HG03280 (cell line): ENCODE data around the gene ANKRD66.

ENCODE experiments used
- ATAC-seq: cut with Tn5 transposase; IDR thresholded peaks from one replicate; pipeline ENCODE4 v1.9.1; 2021; ENCODE audit warnings: mild to moderate bottlenecking, moderate library complexity; ENCODE audit not compliant: unreplicated experiment

Gene ANKRD66

DNA sequence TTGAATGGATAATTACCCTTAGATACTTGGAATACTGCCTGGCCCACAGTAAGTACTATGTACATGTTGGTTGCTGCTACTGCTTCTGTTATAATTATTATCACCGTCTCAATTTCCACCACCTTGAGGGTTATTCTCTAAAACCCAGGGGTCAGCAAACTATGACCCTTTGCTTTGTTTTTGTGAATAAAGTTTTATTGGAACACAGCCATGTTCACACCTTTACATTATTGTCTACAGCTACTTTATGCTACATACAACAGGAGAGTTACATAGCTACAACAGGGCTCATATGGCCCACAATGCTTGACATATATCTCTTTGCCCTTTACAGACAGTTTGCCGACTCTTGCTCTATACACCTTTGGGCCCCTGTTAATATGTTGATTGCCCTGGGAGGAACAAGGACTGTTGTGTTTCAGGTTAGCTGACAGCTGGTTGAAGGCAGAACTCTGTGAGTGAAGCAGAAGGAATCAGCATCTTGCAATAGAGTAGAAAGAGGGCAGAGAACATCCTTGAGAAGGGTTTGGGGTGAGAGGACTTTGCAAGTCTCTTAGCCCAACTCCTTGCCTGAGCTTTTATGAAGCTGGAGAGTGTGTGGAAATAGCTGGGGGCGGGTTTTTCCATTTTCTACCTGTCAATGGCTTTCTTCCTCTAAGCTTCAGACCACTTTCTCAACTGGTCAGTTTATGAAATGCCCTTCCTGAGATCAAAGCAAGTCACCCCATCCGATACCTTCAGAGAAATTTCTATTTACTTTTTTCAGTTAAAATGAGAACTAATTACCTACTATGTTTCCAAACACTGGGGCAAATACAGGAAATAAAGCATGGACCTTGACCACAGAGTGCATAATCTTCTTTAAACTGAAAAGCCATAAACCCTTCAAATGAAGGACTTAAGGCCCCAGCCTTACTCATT is 43.0 kb downstream of the ANKRD66 start:
- no peak for ATAC-seq

DNA sequence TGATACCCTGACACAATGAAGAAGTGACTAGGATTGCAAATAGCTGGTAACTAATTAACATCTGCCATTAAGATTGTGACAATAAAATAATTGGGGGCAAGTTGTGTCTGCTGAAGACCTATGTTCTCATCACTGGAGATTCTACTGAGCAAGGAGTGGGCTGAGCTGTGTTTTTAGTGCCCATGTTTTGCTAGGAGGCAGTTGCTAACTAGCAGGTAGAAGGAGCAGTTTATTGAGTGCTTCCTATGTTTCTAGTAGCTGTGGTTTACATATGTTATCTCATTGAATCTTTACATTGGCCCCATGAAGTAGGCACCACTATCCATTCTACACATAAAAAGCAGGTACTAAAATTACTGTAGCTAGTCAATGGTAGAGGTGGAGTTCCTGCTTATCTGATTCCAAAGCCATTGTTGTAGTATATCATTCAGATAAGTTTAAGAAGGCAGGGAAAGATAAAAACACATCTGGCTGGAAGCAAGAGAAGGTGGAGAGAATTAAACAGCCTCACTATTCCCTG is 43.7 kb downstream of the ANKRD66 start:
- ATAC-seq = no peak

DNA sequence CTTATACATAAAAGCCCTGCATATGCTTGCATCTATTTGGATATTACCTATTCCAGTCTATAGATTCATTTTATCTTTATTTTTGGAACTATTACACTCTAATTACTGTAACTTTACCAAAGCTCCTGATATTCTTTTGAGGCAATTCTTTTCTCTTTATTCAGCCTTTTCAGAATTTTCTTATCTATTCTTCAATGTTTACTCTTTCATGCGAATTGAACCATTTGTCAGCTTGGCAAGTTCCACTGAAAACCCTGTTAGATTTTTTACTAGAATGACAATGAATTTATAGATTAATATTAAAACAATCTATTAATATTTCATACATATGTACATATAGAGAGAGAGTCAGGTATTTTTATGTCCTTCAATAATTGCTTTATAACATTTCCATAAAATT is 45.9 kb downstream of the ANKRD66 start:
- no peak for ATAC-seq

DNA sequence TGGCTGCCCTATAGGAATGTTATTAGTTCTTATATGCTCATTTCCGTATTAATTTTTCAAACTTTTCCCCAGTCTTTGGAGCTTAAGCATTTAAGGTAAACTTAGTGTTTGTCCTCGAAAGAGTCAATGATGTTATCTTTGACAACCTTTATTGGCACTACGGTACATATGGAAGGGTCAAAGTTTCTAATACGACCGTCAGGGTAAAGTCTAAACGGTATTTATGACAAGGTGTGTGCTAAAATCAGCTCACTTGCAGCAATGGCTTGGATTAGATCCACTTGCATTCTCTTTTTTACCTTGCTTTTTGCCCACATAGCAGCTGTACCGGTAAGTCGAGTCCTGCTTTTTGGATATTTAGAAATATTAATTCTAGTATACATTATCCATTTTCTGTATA is 46.4 kb downstream of the ANKRD66 start, which contains the start of gene MEP1A:
Gene MEP1A (plus strand): TSS at position 252 of the 400 bp plus-strand sequence. CDS start 10 bp downstream, at position 262.
- no peak for ATAC-seq

DNA sequence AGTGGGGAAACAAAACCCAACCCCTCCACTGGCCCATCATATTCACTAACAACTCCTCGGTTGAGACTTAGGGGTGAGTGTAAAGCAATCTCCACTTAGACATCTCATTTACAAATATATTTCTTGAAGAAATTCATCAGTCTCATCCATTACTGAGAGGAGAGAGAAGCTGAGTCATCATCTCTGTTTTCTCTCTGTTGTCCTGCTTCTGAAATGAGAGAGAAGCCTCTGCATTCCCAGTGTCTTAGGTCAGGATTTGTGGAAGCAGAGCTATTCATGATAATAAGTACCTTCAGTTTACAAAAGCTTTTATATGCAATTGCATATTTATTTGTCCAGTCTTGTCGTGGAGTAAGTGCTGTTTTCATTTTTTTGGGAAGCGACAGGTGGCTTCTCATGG is 47.3 kb downstream of the ANKRD66 start:
- ATAC-seq = no peak

DNA sequence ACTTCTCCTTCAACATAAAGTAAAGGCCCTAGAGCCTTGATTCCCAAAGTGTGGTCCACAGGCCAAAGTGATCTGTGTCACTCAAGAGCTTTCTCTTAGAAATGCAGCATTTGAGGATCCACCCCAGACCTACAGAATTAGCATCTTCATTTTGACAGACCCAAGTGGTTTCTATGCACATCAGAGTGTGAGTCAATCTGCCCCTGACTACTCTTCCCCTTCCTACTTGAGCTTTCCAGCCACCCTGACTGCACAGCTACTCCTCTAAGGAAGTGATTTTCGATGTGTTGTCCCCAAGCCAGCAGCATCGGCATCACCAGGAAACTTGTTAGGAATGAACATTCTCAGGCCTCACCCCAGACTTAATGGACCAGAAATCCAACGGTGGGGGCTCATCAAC is 49.1 kb downstream of the ANKRD66 start:
- no peak for ATAC-seq

DNA sequence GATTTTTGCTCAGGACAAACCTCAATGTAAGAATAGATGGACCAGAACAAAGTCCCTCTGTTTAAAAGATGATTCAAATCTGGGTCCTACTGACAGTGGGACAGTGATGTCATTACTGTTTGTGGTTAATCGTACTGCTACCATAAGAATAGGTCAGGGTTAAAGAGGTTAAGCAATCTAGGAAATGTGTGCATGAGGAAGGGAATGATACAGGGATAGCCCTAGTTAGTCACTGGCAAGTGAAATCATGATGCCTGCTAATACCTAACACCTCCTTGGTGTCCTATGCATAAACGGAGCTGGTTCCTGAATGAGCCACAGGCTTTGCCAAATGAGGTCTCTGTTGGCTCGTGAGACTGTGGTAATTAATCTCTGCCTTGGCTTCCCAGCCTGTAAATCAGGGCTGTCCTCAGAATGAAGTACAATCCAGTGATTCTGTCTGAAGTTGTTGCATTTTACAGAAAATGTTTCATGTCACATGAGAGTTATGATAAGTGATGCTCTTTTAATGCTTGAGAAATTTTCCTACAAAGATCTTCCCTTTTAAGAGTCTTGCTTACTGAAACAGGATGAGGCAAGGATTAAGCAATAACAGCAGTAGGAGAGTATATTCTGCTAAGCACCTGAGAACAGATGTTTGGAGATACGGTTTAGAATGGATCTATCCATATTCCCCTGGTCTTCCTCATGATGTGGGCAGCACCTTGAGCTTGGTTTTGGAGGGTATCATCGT is 50.3 kb downstream of the ANKRD66 start:
- ATAC-seq = no peak

DNA sequence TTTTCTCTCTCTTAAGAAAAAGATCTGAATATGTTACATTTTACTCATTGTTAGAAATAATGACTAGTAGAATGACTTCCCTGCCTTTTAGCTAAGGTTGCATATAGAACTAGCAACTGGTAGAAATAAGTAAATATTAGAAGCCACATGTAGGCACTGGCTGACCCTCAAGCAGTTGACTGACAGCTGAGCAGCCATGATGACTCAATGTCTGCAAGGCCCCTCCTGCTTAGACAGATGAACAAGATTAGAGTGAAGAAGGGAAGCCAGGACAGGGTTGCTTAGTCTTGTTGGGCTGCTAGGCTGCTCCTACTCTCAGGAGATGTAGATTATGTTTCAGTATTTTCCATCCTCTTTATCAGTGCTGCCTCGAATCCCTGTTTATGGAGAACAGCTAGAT is 52.9 kb downstream of the ANKRD66 start:
- ATAC-seq = no peak

DNA sequence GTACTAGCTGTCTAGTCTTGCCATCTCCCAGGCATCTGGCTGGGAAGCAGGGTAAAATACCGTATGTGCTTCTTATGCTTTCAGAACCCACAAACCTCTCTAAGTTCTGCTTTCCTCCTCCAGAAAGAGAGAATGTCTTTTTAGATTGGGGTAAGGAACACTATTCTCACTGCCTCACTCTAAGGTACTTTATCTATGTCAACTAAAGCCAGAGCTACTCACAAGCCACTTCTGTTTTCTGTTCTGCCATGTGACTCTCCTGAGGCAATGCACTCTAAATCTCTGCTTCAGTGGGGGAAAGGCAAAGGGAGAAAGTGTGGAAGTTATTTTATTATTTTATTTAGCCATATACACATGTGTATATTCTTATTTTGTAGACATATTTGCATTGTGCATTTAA is 62.1 kb downstream of the ANKRD66 start:
- no peak for ATAC-seq
